Liver (tissue), 3 donors: Measurements from ENCODE around the gene FMN1.

ENCODE experiments used
- CTCF ChIP-seq: fragments of 150-350 bp; IDR thresholded peaks from 2 replicates; pipeline ENCODE4 v1.5.1; 2017; ENCODE audit warnings: improper control_type of control experiment, low read depth, low read length; ENCODE audit not compliant: missing input control
- EGR1 ChIP-seq, 2 donors: IDR thresholded peaks; 2 replicates each; pipeline ENCODE4 v1.6.1; 2016 to 2018; ENCODE audit warnings: antibody characterized with exemption in 2 of 2, low read depth in 2 of 2
- FOXA2 ChIP-seq: IDR thresholded peaks from 2 replicates; pipeline ENCODE4 v1.6.1; 2016; ENCODE audit warnings: antibody characterized with exemption
- HNF4G ChIP-seq: IDR thresholded peaks from 2 replicates; pipeline ENCODE4 v1.6.1; 2016; ENCODE audit warnings: antibody characterized with exemption
- JUND ChIP-seq, 2 donors: IDR thresholded peaks; 2 replicates each; pipeline ENCODE4 v1.6.1; 2016; ENCODE audit warnings: antibody characterized with exemption in 2 of 2
- MAX ChIP-seq: IDR thresholded peaks from 2 replicates; pipeline ENCODE4 v1.6.1; 2016; ENCODE audit warnings: antibody characterized with exemption
- NR2F2 ChIP-seq: IDR thresholded peaks from 2 replicates; pipeline ENCODE4 v1.6.1; 2016; ENCODE audit warnings: antibody characterized with exemption
- RAD21 ChIP-seq, 2 donors: IDR thresholded peaks; 2 replicates each; pipeline ENCODE4 v1.6.1; 2016; ENCODE audit warnings: antibody characterized with exemption in 2 of 2, mild to moderate bottlenecking in 2 of 2
- REST ChIP-seq: IDR thresholded peaks from 2 replicates; pipeline ENCODE4 v1.6.1; 2016; ENCODE audit warnings: antibody characterized with exemption, mild to moderate bottlenecking
- YY1 ChIP-seq: IDR thresholded peaks from 2 replicates; pipeline ENCODE4 v1.6.1; 2016; ENCODE audit warnings: antibody characterized with exemption, mild to moderate bottlenecking
- ZBTB33 ChIP-seq: IDR thresholded peaks from 2 replicates; pipeline ENCODE4 v1.6.1; 2016; ENCODE audit warnings: antibody characterized with exemption
- donor health status: healthy.
- donor health status: healthy.

- TF ChIP-seq CTCF, result no peak
- no peak for TF ChIP-seq ZBTB33
- no peak for TF ChIP-seq NR2F2
- no peak for TF ChIP-seq YY1
- TF ChIP-seq REST, result no peak
- TF ChIP-seq JUND (IDR thresholded peaks at IDR 0.05), result no peak
- TF ChIP-seq MAX, result no peak
- no peak for TF ChIP-seq RAD21 (IDR thresholded peaks at IDR 0.05)
- no peak for TF ChIP-seq FOXA2
- TF ChIP-seq EGR1 (IDR thresholded peaks at IDR 0.05; ENCODE audit: low read depth in 2 of 2), result no peak
- TF ChIP-seq HNF4G, result no peak
Measured at GRCh38 chr15:32957219-32957618, 237.3 kb downstream of the FMN1 start.
